ENCODE data around the gene UTS2R.
"Not testable (repeated sequence)": the region's sequence is repeated elsewhere in the genome, so short reads cannot be mapped to it uniquely, and the experiment has no call there.

The UTS2R gene

GRCh38 chr17:82369211-82369610, 2.4 kb upstream of the UTS2R start:
- DNase-seq, result no peak
- intact Hi-C loops (cut with DNase I), result no loop called here

GRCh38 chr17:82370471-82371332, 863 bp upstream of the UTS2R start:
- intact Hi-C loops (cut with DNase I), result no loop called here
- DNase-seq, result peak in 38 of 42 donors; percentile 23 to 80 (median 48)

- no peak for DNase-seq
- intact Hi-C loops (cut with DNase I), result no loop called here
Measured at GRCh38 chr17:82372249-82373071, 895 bp downstream of the UTS2R start.

- DNase-seq; intact Hi-C loops (cut with DNase I): not testable (repeated sequence)
Measured at GRCh38 chr17:82373072-82373452, 1.5 kb downstream of the UTS2R start.

GRCh38 chr17:82373731-82374625, 2.4 kb downstream of the UTS2R start:
- intact Hi-C loops (cut with DNase I), result no loop called here
- no peak for DNase-seq

GRCh38 chr17:82374626-82375331, 3.2 kb downstream of the UTS2R start:
- no peak for DNase-seq
- intact Hi-C loops (cut with DNase I), result no loop called here

- no peak for DNase-seq
- intact Hi-C loops (cut with DNase I), result no loop called here
Measured at GRCh38 chr17:82375359-82376041, 3.9 kb downstream of the UTS2R start.

GRCh38 chr17:82376042-82376730, 4.6 kb downstream of the UTS2R start:
- intact Hi-C loops (cut with DNase I), result no loop called here
- DNase-seq, result no peak

- DNase-seq; intact Hi-C loops (cut with DNase I): not testable (repeated sequence)
Measured at GRCh38 chr17:82377294-82377693, 5.7 kb downstream of the UTS2R start.

GRCh38 chr17:82377924-82378740, 6.6 kb downstream of the UTS2R start:
- intact Hi-C loops (cut with DNase I), result no loop called here
- DNase-seq, result no peak

GRCh38 chr17:82378741-82379021, 7.1 kb downstream of the UTS2R start:
- intact Hi-C loops (cut with DNase I), result no loop called here
- DNase-seq, result no peak

- intact Hi-C loops (cut with DNase I), result no loop called here
- DNase-seq, result no peak
Measured at GRCh38 chr17:82380860-82381702, 9.5 kb downstream of the UTS2R start.

GRCh38 chr17:82381703-82382009, 10.1 kb downstream of the UTS2R start:
- intact Hi-C loops (cut with DNase I); DNase-seq: not testable (repeated sequence)

- intact Hi-C loops (cut with DNase I); DNase-seq: not testable (repeated sequence)
Measured at GRCh38 chr17:82382220-82382932, 10.8 kb downstream of the UTS2R start.

GRCh38 chr17:82382933-82383255, 11.3 kb downstream of the UTS2R start:
- DNase-seq, result no peak
- intact Hi-C loops (cut with DNase I), result no loop called here

- intact Hi-C loops (cut with DNase I), result no loop called here
- DNase-seq, result no peak
Measured at GRCh38 chr17:82383411-82383810, 11.8 kb downstream of the UTS2R start.
